ENCODE results near the gene SCFD2.

SCFD2 gene

GRCh38 chr4:53130896-53131561, 234.8 kb downstream of the SCFD2 start:
- TF ChIP-seq REST (IDR thresholded peaks at IDR 0.05; ENCODE audit: insufficient replicate concordance, low read depth) (no peak), SPI1 (IDR thresholded peaks at IDR 0.05; ENCODE audit: borderline replicate concordance, low read depth) (no peak), POLR2AphosphoS5 (IDR thresholded peaks at IDR 0.05; ENCODE audit: low read depth) (no peak), GABPA (IDR thresholded peaks at IDR 0.05; ENCODE audit: low read depth) (no peak)
- TF ChIP-seq, protein P1, sequence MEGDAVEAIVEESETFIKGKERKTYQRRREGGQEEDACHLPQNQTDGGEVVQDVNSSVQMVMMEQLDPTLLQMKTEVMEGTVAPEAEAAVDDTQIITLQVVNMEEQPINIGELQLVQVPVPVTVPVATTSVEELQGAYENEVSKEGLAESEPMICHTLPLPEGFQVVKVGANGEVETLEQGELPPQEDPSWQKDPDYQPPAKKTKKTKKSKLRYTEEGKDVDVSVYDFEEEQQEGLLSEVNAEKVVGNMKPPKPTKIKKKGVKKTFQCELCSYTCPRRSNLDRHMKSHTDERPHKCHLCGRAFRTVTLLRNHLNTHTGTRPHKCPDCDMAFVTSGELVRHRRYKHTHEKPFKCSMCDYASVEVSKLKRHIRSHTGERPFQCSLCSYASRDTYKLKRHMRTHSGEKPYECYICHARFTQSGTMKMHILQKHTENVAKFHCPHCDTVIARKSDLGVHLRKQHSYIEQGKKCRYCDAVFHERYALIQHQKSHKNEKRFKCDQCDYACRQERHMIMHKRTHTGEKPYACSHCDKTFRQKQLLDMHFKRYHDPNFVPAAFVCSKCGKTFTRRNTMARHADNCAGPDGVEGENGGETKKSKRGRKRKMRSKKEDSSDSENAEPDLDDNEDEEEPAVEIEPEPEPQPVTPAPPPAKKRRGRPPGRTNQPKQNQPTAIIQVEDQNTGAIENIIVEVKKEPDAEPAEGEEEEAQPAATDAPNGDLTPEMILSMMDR (IDR thresholded peaks at IDR 0.05; ENCODE audit: insufficient read depth, low read length) = no peak
- Histone ChIP-seq H3K4me3 (replicated peaks; ENCODE audit: insufficient read depth, low read length) (no peak overlapping the region), H3K27me3 (ENCODE audit: insufficient read depth, poor library complexity, severe bottlenecking) (no peaks in the 10 kb centered on the region), H3K27ac (replicated peaks) (no peak overlapping the region)
- DNase-seq (ENCODE audit: low read depth in 1 of 2, low spot score in 1 of 2) = no peak

GRCh38 chr4:53128706-53129357, 237.0 kb downstream of the SCFD2 start:
- H3K27me3 ChIP-seq (ENCODE audit: insufficient read depth, poor library complexity, severe bottlenecking) = no peaks in the 10 kb centered on the region
- DNase-seq (ENCODE audit: low read depth in 1 of 2, low spot score in 1 of 2) = no peak
- H3K27ac ChIP-seq (replicated peaks) = no peak overlapping the region
- TF ChIP-seq, protein P1 (IDR thresholded peaks at IDR 0.05; ENCODE audit: insufficient read depth, low read length) = no peak
- H3K4me3 ChIP-seq (replicated peaks; ENCODE audit: insufficient read depth, low read length) = no peak overlapping the region

DNA sequence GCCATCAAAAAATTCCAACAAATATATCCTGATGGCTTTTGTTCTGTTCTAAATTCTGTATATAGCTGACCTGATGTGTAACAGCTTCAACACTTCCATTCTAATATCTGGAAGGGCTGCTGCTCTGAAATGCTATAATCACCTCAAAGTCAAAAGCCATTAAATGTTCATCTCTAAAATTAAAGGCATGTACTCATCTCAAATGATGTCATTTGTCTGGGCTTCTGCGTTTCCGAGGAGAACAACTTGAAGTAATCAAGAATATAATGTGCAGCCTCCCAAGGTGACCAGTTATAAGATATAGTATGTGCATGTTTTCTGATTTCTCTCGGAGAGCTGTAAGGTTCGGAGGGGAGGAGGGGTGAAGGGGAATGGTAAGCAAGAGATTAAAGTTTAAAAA, 237.6 kb downstream of the SCFD2 start:
- Histone ChIP-seq H3K27me3 (ENCODE audit: insufficient read depth, poor library complexity, severe bottlenecking) (no peaks in the 10 kb centered on the region), H3K4me3 (replicated peaks; ENCODE audit: insufficient read depth, low read length) (no peak overlapping the region)
- TF ChIP-seq POLR2AphosphoS5 (IDR thresholded peaks at IDR 0.05; ENCODE audit: low read depth) = no peak
- TF ChIP-seq GABPA (IDR thresholded peaks at IDR 0.05; ENCODE audit: low read depth) = no peak
- no peak for TF ChIP-seq REST (IDR thresholded peaks at IDR 0.05; ENCODE audit: insufficient replicate concordance, low read depth)

DNA sequence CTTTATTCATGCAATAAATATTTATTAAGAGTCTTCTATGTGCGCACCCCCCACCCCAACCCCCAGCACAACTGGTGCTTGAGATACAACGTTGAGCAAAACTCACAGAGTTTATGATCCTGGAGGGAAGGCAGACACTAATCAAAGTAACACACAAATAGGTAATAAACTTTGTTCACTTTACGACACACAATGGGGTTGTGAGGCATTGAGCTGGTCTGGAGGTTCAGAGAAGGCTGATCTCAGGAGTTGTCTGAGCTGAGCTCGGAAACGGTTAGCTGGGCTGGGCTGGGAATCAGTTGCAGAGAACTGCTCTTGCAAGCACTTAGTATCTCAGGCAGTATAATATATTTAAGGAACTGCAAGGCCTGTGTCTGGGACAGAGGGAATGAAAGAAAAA, 238.5 kb downstream of the SCFD2 start:
- TF ChIP-seq, protein P1 (IDR thresholded peaks at IDR 0.05; ENCODE audit: insufficient read depth, low read length) = no peak
- TF ChIP-seq SPI1 (IDR thresholded peaks at IDR 0.05; ENCODE audit: borderline replicate concordance, low read depth) = no peak
- TF ChIP-seq REST (IDR thresholded peaks at IDR 0.05; ENCODE audit: insufficient replicate concordance, low read depth) = no peak
- Histone ChIP-seq H3K27me3 (ENCODE audit: insufficient read depth, poor library complexity, severe bottlenecking) (no peaks in the 10 kb centered on the region), H3K27ac (replicated peaks) (no peak overlapping the region), H3K4me3 (replicated peaks; ENCODE audit: insufficient read depth, low read length) (no peak overlapping the region)
- no peak for DNase-seq (ENCODE audit: low read depth in 1 of 2, low spot score in 1 of 2)

More for the DNA sequence above, 237.6 kb downstream of the SCFD2 start:
- no peak for DNase-seq (ENCODE audit: low read depth in 1 of 2, low spot score in 1 of 2)
- no peak overlapping the region for H3K27ac ChIP-seq (replicated peaks)

Measured in HL-60 (cell line).